Keratinocyte (primary cell): ENCODE measurements around the gene CAPN7. TPM values are rescaled to one million over a fixed set of nuclear protein-coding genes. Genes with fewer than 3 reads are reported as not detected.

Experiments used
- DNase-seq: peaks from one replicate; pipeline ENCODE4 v3.0.0-alpha.2; 2011; ENCODE audit warnings: low read depth, missing footprints, low spot score
- FAIRE-seq: peaks from 2 replicates; lab custom pipeline; 2011; peaks lifted over from hg19 to GRCh38; lab: Jason Lieb, UNC
- H2AFZ ChIP-seq: 2 replicates; pipeline ENCODE4 v1.6.0; 2012; ENCODE audit warnings: low read length, control low read depth, inconsistent platforms; ENCODE audit not compliant: control insufficient read depth
- H3K27ac ChIP-seq: 2 replicates; pipeline ENCODE4 v1.5.1; 2011; ENCODE audit warnings: low read length; ENCODE audit not compliant: control insufficient read depth, insufficient read depth
- H3K27me3 ChIP-seq: 3 replicates; pipeline ENCODE4 v1.6.0; 2011; ENCODE audit warnings: low read length; ENCODE audit not compliant: control insufficient read depth, insufficient read depth; ENCODE audit errors: extremely low read depth
- H3K36me3 ChIP-seq, 2 experiments: 2 replicates in 1 of 2; 3 replicates in 1 of 2; pipeline ENCODE4 v1.5.1; 2011; ENCODE audit warnings: low read length in 2 of 2, mild to moderate bottlenecking in 1 of 2; ENCODE audit not compliant: control insufficient read depth in 2 of 2, insufficient read depth in 2 of 2; ENCODE audit errors: extremely low read depth in 1 of 2
- H3K4me1 ChIP-seq: 3 replicates; pipeline ENCODE4 v1.5.1; 2011; ENCODE audit warnings: low read length; ENCODE audit not compliant: control insufficient read depth, insufficient read depth; ENCODE audit errors: extremely low read depth
- H3K4me2 ChIP-seq: 3 replicates; pipeline ENCODE4 v1.6.0; 2011; ENCODE audit warnings: low read depth, low read length; ENCODE audit not compliant: control insufficient read depth, insufficient read depth; ENCODE audit errors: extremely low read depth
- H3K4me3 ChIP-seq, 3 experiments: fragments of 200-600 bp in 1 of 3; sonication (generic) in 1 of 3; 2 replicates in 2 of 3; 3 replicates in 1 of 3; pipeline ENCODE4 v1.5.1; 2011 to 2016; ENCODE audit warnings: low read length in 3 of 3, mild to moderate bottlenecking in 3 of 3, control low read depth in 2 of 3, inconsistent platforms in 1 of 3, low read depth in 1 of 3, mixed read lengths in 1 of 3, mixed run types in 1 of 3, moderate library complexity in 1 of 3; ENCODE audit not compliant: control insufficient read depth in 2 of 3, insufficient read depth in 2 of 3; ENCODE audit errors: extremely low read depth in 1 of 3
- H3K79me2 ChIP-seq: 2 replicates; pipeline ENCODE4 v1.6.0; 2012; ENCODE audit warnings: low read length; ENCODE audit not compliant: control insufficient read depth, insufficient read depth
- H3K9ac ChIP-seq: 3 replicates; pipeline ENCODE4 v1.6.0; 2011; ENCODE audit warnings: low read length; ENCODE audit not compliant: control insufficient read depth, insufficient read depth; ENCODE audit errors: extremely low read depth
- H3K9me1 ChIP-seq: 3 replicates; pipeline ENCODE4 v1.6.0; 2011; ENCODE audit warnings: low read length; ENCODE audit not compliant: control insufficient read depth, insufficient read depth; ENCODE audit errors: extremely low read depth
- H3K9me3 ChIP-seq: 2 replicates; pipeline ENCODE4 v1.5.1; 2012; ENCODE audit warnings: low read depth, low read length; ENCODE audit not compliant: control insufficient read depth
- H4K20me1 ChIP-seq: 3 replicates; pipeline ENCODE4 v1.6.0; 2011; ENCODE audit warnings: low read length; ENCODE audit not compliant: control insufficient read depth, insufficient read depth; ENCODE audit errors: extremely low read depth
- CTCF ChIP-seq, 3 experiments: IDR thresholded peaks in 1 of 3; conservative IDR thresholded peaks in 1 of 3; optimal IDR thresholded peaks in 1 of 3; 2 replicates in 2 of 3; 3 replicates in 1 of 3; pipeline versions ENCODE3 to v1.5.1; 2011; ENCODE audit warnings: low read length in 3 of 3, mild to moderate bottlenecking in 3 of 3, moderate library complexity in 2 of 3, control low read depth in 1 of 3, inconsistent platforms in 1 of 3; ENCODE audit not compliant: insufficient read depth in 2 of 3; ENCODE audit errors: extremely low read depth in 1 of 3
- EZH2 ChIP-seq: IDR thresholded peaks from one replicate; pipeline ENCODE4 v1.6.1; 2012; ENCODE audit warnings: inconsistent platforms, mild to moderate bottlenecking, low read length, moderate library complexity
- dilution Hi-C: fragments of 300-500 bp; cut with MboI; formaldehyde crosslinking; loops from one replicate; pipeline ENCODE4 v1.7.0; 2020; ENCODE audit warnings: low sequenced_read_pairs; ENCODE audit not compliant: extremely low pct_ligation_motif_present
- polyA plus RNA-seq, 5 experiments: library from polyadenylated mRNA; depleted of rRNA in 3 of 5; stranded (reverse) in 3 of 5; stranded (forward) in 1 of 5; unstranded in 1 of 5; fragments of >200 nt; gene quantifications; 1 replicate in 1 of 5; 2 replicates in 3 of 5; 3 replicates in 1 of 5; pipeline versions ENCODE4 v1.2.1 to v1.2.3, GENCODE V29; 2011 to 2012; ENCODE audit warnings: missing spikeins in 2 of 5, low read depth in 1 of 5, low replicate concordance in 1 of 5

The CAPN7 gene
- polyA plus RNA-seq, 1 donor (not counting 4 experiments of a cell fraction or from before 2014, with no cell fraction given): 29.3 TPM

GRCh38 chr3:15298504-15298903, 92.5 kb downstream of the CAPN7 start:
- Histone ChIP-seq H3K79me2 (no peaks in the 10 kb centered on the region), H3K27me3 (no peaks in the 10 kb centered on the region), H3K4me2 (no peak overlapping the region), H4K20me1 (peaks cover 2% of the 10 kb centered on the region), H3K27ac (no peak overlapping the region), H3K9ac (no peak overlapping the region), H2AFZ (no peak overlapping the region), H3K4me3 (no peak overlapping the region), H3K9me3 (no peaks in the 10 kb centered on the region), H3K9me1 (no peaks in the 10 kb centered on the region), H3K4me1 (peaks cover 12% of the 10 kb centered on the region), H3K36me3 (no peaks in the 10 kb centered on the region)
- FAIRE-seq (no peak), DNase-seq (no peak)
- TF ChIP-seq CTCF (optimal IDR thresholded peaks at IDR 0.05 in 1 of 3, IDR thresholded peaks at IDR 0.05 in 1 of 3, conservative IDR thresholded peaks at IDR 0.05 in 1 of 3; ENCODE audit: extremely low read depth in 1 of 3, insufficient read depth in 2 of 3, low read length in 3 of 3): no peak
- no peak for TF ChIP-seq EZH2
- dilution Hi-C loops: no loop called here

GRCh38 chr3:15299036-15299435, 93.0 kb downstream of the CAPN7 start:
- no peaks in the 10 kb centered on the region for H3K36me3 ChIP-seq
- DNase-seq: no peak
- TF ChIP-seq EZH2: no peak
- TF ChIP-seq CTCF (optimal IDR thresholded peaks at IDR 0.05 in 1 of 3, IDR thresholded peaks at IDR 0.05 in 1 of 3, conservative IDR thresholded peaks at IDR 0.05 in 1 of 3; ENCODE audit: extremely low read depth in 1 of 3, insufficient read depth in 2 of 3, low read length in 3 of 3): no peak
- H3K4me1 ChIP-seq: peaks cover 12% of the 10 kb centered on the region
- dilution Hi-C loops: no loop called here
- no peak overlapping the region for H3K9ac ChIP-seq
- H3K4me3 ChIP-seq: no peak overlapping the region
- H3K4me2 ChIP-seq: no peak overlapping the region
- no peaks in the 10 kb centered on the region for H3K9me3 ChIP-seq
- H3K79me2 ChIP-seq: no peaks in the 10 kb centered on the region
- no peak overlapping the region for H3K27ac ChIP-seq
- no peak for FAIRE-seq
- H3K9me1 ChIP-seq: no peaks in the 10 kb centered on the region
- H3K27me3 ChIP-seq: no peaks in the 10 kb centered on the region
- no peak overlapping the region for H2AFZ ChIP-seq
- H4K20me1 ChIP-seq: peaks cover 2% of the 10 kb centered on the region
